CD4-positive, alpha-beta T cell treated with Interleukin-21 for 1 hour (primary cell): ENCODE measurements around the gene ZDHHC22.
A peak's percentile ranks its signal among the peaks of the same experiment; 100 is the strongest.

Source experiments
- DNase-seq: peaks from one replicate; pipeline ENCODE4 v3.0.0-alpha.2; 2020

Gene ZDHHC22

GRCh38 chr14:77155083-77155482 lies 13.5 kb upstream of the ZDHHC22 start:
- no peak for DNase-seq

- DNase-seq: no peak
These were observed 12.8 kb upstream of the ZDHHC22 start for GRCh38 chr14:77154421-77154820.

DNA sequence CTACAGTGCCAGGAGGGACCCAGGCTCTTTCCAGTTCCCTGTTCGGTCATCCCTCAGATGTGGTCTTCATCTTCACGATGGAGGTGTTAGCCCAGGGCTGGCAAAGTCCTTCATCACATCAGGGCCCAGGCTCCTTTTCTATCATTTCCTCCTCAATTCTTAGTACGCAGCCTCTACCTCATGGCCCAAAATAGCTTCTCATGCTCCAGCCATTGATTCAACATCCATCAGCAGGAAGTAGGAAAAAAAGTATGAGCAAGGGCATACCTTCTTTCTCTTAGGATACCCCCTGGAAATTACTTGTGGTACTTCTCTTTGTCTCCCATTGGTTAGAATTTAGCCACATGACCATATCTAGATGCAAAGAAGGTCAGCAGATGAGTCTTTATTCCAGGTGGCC lies 12.2 kb upstream of the ZDHHC22 start:
- no peak for DNase-seq

DNA sequence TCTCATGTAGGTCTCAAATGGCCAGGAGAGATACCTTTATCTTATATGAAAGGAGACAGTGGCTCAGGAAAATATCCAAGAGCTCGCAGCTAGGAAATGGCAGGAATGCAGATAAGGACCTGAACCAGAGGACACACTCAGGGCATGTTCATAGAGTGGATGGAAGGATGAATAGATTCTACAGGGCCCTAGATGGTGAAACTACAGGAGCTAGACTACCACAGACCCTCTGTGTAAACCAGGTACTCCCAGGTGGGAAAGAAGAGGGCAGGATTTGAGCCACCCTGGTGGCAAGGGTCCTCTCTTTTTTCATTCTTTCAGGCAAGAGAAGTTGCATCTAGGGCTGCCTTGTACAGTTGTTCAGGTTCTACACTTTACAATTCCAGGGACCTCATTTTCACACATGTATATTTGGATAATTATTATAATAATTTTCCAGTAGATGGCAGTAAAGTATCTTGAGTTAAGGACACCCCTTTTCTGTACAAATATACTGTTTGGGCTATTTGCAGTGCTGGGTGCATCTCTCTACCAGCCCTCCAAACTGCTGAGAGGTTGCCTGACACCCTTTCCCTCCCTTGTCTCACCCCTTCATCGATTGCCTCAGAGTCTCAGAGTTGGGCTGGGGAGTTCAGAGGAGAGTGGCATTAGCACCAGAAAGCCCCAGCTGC lies 10.5 kb upstream of the ZDHHC22 start:
- DNase-seq: peak; percentile 23

DNA sequence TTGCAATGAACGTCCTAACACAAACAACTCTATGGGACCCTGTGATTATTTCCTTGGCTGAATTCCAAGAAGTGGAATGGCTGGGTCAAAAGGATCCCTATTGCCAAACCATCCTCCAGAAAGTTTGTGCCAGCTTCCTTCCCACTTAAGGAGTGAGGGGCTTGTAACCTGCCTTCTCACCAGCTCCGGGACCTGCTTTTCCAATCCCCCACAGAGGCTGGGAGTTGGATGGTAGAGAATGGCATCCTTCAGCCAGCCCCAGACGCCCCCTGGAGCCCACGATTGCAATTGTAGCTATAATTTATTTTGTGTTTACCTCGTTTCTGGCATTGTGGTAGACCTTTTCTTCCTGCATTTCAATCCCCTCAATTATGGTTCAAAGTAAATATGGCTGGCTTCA lies 9.7 kb upstream of the ZDHHC22 start:
- DNase-seq: no peak

DNA sequence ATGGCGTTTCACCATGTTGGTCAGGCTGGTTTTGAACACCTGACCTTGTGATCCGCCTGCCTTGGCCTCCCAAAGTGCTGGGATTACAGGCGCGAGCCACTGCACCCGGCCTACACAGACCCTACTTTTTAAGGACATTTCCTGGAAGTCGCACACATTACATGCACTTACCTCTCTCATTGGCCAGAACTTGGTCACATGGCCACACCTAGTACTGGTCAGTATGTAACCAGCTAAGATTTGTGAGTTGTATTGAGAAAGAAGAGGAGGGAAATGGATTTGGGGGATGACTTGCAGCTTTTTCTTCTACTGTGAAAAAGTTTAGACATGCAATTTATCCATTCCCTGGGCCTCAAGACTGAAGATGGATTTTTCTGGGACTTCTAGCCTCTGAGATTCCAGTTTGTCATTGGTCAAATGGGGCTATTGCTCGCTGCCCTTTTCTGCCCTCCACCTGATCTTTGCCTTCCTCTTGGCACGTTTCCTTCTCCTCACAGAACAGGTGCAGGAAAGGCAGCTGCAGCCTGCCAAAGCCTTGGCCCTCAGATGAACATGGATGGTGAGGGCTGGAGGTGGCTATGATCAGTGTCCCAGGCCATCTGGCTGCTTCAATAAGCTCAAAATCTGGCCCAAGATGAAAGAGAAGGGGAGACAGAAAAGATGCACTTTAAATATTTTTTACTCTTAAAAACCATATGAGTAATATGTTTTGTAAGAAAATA lies 7.1 kb upstream of the ZDHHC22 start:
- no peak for DNase-seq

DNA sequence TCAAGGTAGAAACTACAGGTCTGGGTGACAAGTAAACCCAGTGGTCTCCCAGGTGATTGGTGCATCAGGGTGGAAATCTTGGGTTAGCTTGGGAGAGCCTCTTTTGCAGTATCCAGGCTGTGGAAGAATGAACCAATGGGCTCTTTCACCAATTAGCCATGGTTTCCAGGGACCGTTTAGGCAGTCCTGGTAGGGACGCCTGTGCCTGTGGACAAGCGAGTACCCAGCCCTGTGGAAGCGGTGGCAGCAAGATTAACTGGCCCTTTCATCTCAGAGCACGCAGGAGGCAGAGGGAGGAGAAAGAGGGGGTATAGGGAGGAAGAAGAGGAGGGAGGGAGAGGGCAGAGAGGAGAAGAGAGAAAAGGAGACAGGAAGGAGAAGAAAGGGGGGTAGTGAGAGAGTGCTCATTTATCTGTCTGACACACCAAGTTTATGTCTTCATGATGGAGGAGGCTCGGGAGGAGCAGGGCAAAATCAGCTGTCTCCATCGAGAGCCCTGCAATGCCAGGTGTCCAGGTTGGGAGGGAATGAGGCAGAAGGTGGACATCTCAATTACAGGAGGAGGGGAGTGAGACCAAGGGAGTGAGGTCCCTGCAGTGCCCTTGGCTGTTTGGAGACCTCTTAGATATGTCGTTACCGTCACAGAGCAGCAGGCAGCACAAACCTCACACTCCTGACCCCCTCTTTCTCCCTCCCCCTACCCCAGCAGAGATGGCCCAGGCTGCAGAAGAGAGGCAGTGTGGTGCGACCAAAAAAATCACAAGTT lies 4.6 kb upstream of the ZDHHC22 start:
- no peak for DNase-seq

GRCh38 chr14:77144412-77145115 lies 3.0 kb upstream of the ZDHHC22 start:
- DNase-seq: no peak

GRCh38 chr14:77143071-77143470 lies 1.5 kb upstream of the ZDHHC22 start:
- no peak for DNase-seq

DNA sequence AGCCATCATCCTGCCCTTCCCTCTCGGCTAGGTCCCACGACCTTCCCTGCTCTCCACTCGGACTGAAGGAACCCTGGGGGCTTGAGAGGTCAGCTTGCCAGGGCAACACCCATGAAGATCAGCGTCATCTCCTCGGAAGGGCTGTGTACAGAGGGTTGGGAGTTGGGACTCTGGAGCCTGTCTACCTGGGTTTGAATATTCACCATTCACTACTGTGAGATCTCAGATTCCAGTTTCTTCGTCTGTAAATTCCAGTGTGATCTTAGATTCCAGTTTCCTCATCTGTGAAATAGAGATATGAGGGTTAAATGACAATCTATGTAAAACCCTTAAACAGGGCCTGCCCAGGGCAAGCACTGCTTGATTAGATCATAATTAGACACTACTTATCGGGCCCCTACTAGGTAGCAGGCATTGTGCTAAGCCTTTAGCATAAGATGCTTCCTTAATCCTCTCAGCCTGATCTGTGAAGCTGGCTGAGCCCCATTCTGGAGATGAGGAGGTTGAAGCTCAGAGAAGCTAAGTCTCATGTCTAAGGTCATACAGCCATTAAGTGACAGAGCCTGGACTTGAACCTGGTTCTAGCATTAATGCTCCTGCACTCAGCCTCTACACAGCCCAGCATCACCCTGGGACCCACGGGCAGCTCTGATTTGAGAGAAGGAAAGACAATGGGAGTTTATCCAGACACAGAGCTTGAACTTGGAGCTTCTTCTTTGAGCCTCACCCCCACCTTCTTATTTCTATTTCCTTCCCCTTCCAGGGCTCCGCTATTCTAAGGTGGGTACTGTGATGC lies 612 bp upstream of the ZDHHC22 start:
- no peak for DNase-seq

DNA sequence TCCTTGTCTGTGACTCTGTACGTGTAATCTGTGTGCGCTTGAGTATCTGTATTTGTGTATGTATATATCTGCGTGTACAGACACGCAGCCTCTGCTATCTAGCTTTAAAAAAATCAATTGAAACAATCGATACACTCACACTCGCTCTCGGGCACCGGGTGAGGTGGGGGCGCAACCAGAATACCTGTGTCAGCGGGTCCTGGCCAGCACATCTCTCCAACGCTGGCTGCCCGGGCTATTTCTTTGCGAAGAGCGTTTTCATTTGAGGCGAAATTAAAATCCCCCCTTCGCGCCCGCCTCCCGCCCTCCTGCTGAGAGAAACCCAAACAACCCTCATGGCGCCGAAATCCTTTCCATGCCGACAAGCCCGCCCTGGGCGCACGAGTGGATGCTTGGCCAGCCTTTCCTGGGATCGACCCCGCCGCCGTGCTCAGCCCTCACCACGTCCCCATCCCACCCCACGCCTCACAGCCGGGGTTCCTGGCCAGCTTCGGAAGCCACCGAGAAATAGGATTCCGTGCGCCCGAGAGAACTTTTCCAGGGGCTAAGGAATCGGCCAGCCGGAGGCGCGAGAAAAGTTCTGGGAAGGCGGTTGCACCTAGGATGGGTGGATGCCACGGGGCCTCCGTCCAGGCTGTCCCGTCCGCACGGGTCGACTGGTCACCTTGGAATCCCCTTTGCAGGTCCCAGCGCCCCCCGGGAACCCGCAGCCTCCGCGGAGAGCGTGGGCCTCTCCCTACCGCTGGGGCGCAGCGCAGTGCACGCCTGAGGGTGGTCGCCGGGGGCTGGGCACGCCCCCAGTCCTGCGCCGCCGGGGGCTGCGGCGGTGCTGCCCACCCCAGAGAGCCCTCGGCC lies 1.0 kb downstream of the ZDHHC22 start:
- no peak for DNase-seq

DNA sequence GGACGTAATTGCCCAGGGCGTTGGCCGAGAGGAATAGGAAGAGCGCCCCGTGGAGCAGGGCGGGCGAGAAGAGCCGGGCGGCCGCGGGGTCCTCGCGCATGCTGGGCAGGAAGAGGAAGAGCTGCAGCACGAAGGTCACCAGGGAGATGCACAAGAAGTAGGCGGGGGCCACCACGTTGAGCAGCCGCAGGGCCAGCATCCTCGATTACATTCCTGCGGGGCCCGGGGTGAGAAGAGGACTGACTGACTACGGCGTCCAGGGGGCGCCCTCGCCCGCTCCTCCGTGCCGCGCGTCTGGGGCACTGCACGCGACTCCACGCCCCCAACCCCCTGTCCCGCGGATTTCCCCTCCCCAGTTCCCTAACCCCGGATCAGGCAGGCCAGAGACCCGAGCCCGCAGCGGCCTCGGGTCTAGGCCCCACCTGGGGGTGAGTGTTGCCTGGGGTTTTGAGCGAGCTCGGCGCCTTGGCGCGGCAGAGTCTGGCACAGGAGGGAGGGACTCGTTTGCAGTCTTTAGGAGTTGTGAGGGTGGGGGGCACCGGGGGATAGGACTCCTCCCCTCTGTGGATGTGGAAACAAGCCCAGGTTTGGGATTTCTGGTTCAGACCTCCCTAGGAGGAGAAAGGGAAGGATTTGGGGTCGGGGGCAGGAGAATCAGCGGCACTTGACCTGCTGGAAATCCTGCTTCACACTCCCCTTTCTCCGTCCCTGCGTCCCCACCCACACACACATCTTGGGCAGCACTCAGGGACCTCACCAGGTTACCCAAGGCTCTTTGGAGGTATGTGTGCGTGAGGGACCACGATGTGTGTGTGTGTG lies 1.8 kb downstream of the ZDHHC22 start:
- peak; percentile 18 for DNase-seq

DNA sequence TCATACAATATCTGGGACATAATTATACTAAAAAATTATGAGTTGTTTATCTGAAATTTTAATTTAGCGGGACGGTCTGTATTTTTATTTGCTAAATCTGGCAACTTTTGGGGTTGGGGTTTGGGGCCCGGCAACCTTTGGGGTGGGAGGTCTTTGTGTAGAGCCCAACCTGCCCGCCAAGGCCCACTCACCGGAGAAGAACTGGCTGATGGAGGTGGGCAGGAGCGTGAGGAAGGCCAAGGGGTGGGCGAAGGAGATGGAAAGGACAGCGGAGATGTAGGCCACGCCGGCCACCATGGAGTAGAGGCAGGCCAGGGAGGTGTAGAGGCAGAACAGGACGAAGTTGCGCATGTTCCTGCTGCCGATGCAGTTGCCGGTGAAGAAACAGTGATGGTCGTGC lies 2.6 kb downstream of the ZDHHC22 start:
- DNase-seq: no peak

- peak; percentile 47 for DNase-seq
These were observed 7.8 kb downstream of the ZDHHC22 start for GRCh38 chr14:77133720-77134338.

- no peak for DNase-seq
These were observed 9.6 kb downstream of the ZDHHC22 start for GRCh38 chr14:77131871-77132486.

- no peak for DNase-seq
These were observed 10.4 kb downstream of the ZDHHC22 start for GRCh38 chr14:77131206-77131605.

- no peak for DNase-seq
These were observed 11.2 kb downstream of the ZDHHC22 start for GRCh38 chr14:77130386-77130785.

DNA sequence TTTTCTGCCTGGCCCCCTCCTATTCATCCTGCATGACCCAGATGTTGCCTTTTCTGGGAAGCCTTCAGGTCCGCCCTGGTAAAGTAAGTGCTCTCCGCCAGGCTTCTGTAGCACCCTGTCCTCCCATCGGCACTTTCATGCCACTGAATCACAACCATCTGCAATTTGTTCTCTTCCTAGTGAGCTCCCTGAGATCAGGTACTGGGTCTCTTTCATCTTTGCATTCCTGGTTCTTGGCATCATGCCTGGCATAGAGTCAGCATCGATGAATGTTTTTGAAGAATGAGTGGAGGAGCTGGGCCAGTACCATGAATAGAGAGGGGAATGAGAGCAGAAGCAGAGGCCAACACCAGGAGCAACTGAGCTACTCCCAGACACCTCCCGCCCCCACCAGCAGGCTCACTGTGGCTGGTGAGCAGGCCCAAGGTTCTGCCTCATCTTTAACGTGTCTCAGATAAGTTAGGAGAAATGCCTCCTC lies 13.1 kb downstream of the ZDHHC22 start:
- DNase-seq: no peak

- no peak for DNase-seq
These were observed 15.1 kb downstream of the ZDHHC22 start for GRCh38 chr14:77126461-77126990.
